NT2/D1 (cell line): ENCODE results near the gene HOMER1.

Experiments
- DNase-seq: peaks from one replicate; pipeline ENCODE4 v3.0.0-alpha.2; 2011; ENCODE audit warnings: low read depth, low spot score
- H3K27me3 ChIP-seq: 2 replicates; pipeline ENCODE4 v1.6.0; 2011; ENCODE audit warnings: mild to moderate bottlenecking; ENCODE audit not compliant: insufficient read length, insufficient read depth
- H3K36me3 ChIP-seq: 2 replicates; pipeline ENCODE4 v1.6.1; 2011; ENCODE audit warnings: mild to moderate bottlenecking, low read length, mixed read lengths; ENCODE audit not compliant: insufficient read depth, insufficient read length
- H3K4me1 ChIP-seq: 2 replicates; pipeline ENCODE4 v1.5.1; 2011; ENCODE audit not compliant: insufficient read depth, insufficient read length
- H3K4me3 ChIP-seq: 2 replicates; pipeline ENCODE4 v1.5.1; 2011; ENCODE audit warnings: low read depth; ENCODE audit not compliant: insufficient read length
- H3K9ac ChIP-seq: 2 replicates; pipeline ENCODE4 v1.6.0; 2011; ENCODE audit warnings: low read depth; ENCODE audit not compliant: insufficient read length
- H3K9me3 ChIP-seq: 2 replicates; pipeline ENCODE4 v1.5.1; 2011; ENCODE audit warnings: mild to moderate bottlenecking, low read length; ENCODE audit not compliant: insufficient read depth
- SUZ12 ChIP-seq: IDR thresholded peaks from 2 replicates; pipeline ENCODE4 v1.6.1; 2011; ENCODE audit not compliant: insufficient read length, insufficient read depth; ENCODE audit errors: extremely low read depth
- YY1 ChIP-seq: IDR thresholded peaks from 2 replicates; pipeline ENCODE4 v1.6.1; 2011; ENCODE audit not compliant: insufficient read length, insufficient read depth
- ZNF274 ChIP-seq: IDR thresholded peaks from 2 replicates; pipeline ENCODE4 v1.6.1; 2011; ENCODE audit warnings: mild to moderate bottlenecking, low read depth, low read length

HOMER1 gene

DNA sequence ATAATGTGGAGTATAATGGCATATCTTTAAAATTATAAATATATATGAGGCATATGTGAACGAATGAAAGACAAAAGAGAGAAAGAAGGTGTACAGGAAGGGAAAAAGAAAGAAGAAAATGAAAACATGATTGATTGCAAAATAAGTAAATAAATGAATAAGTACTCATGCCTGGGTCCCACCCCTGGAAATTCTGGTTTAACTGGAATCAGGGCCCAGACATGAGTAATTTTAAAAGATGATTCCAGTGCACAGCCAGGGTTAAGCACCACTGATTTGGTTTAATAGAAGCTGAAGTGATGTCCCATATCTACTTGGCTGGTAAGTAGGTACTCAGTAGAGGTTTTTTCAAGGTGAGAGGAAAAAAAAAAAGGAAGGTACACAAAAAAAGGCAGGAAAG, 34.0 kb upstream of the HOMER1 start:
- no peak for DNase-seq
- H3K4me1 ChIP-seq: no peaks in the 10 kb centered on the region
- no peaks in the 10 kb centered on the region for H3K27me3 ChIP-seq
- no peak overlapping the region for H3K4me3 ChIP-seq
- H3K36me3 ChIP-seq: no peaks in the 10 kb centered on the region
- no peak overlapping the region for H3K9ac ChIP-seq
- no peak for TF ChIP-seq SUZ12
- TF ChIP-seq YY1: no peak
- no peaks in the 10 kb centered on the region for H3K9me3 ChIP-seq

DNA sequence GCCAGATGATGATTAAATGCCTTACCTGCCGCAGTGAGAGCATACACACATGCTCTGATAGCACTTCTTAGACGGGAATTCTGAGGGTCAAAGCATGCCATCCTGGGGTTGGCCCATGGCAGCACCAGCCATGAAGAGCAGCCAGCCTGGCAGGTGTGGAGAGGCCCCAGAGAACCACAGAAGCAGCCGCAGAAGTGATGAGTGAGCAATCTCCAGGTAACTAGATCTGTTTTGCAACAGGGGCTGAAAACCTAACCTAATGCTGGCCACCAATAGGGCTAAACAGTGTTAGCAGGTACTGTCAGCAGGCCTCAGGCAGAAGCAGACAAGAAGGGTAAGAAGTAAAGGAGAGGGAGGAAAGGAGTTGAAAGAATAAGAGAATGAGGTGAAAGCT, 33.5 kb upstream of the HOMER1 start:
- Histone ChIP-seq H3K27me3 (no peaks in the 10 kb centered on the region), H3K9ac (no peak overlapping the region), H3K4me3 (no peak overlapping the region), H3K4me1 (no peaks in the 10 kb centered on the region), H3K36me3 (no peaks in the 10 kb centered on the region), H3K9me3 (no peaks in the 10 kb centered on the region)
- TF ChIP-seq SUZ12 (no peak), ZNF274 (no peak), YY1 (no peak)
- no peak for DNase-seq

DNA sequence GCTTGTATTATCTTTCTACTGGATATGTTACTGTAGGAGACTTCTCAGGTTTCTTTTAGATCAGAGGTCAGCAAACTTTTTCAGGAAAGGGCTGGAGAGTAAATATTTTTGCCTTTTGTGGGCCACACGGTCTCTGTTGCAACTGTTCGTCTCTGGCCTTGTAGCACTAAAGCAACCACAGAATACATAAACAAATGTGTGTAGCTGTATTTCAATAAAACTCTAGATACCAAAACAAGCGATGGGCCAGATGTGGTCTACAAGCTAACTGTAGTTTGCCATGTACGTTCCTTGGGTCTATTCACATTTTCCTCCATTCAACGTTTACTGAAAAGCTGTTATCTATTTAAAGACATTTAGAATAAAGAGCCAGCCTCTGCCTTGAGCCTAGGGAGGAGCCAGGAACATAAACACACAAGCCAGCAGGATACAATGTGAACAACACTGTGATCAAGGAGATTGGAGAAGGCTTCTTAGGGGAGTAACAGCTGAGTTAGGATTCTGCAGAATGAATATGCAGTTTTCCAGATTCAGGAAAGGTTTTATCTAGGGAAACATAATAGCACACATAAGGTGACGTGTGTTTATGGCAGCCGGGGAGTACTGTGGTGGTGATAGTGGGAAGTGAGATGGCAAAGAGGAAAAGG, 33.0 kb upstream of the HOMER1 start:
- no peak for TF ChIP-seq SUZ12
- no peak for TF ChIP-seq ZNF274
- TF ChIP-seq YY1: no peak
- Histone ChIP-seq H3K36me3 (no peaks in the 10 kb centered on the region), H3K9ac (no peak overlapping the region), H3K4me3 (no peak overlapping the region), H3K4me1 (no peaks in the 10 kb centered on the region), H3K9me3 (no peaks in the 10 kb centered on the region), H3K27me3 (no peaks in the 10 kb centered on the region)
- no peak for DNase-seq

- H3K4me3 ChIP-seq: no peak overlapping the region
- H3K9ac ChIP-seq: no peak overlapping the region
- no peaks in the 10 kb centered on the region for H3K9me3 ChIP-seq
- H3K27me3 ChIP-seq: no peaks in the 10 kb centered on the region
- no peak for DNase-seq
- H3K4me1 ChIP-seq: no peaks in the 10 kb centered on the region
- TF ChIP-seq YY1: no peak
- no peaks in the 10 kb centered on the region for H3K36me3 ChIP-seq
Measured at GRCh38 chr5:79544131-79544530, 30.2 kb upstream of the HOMER1 start.

- TF ChIP-seq ZNF274: no peak
- TF ChIP-seq SUZ12: no peak
- TF ChIP-seq YY1: no peak
- no peaks in the 10 kb centered on the region for H3K4me1 ChIP-seq
- no peak overlapping the region for H3K9ac ChIP-seq
- no peak for DNase-seq
- no peaks in the 10 kb centered on the region for H3K36me3 ChIP-seq
- H3K9me3 ChIP-seq: no peaks in the 10 kb centered on the region
- H3K27me3 ChIP-seq: no peaks in the 10 kb centered on the region
- no peak overlapping the region for H3K4me3 ChIP-seq
Measured at GRCh38 chr5:79540939-79541338, 27.0 kb upstream of the HOMER1 start.

- Histone ChIP-seq H3K4me3 (no peak overlapping the region), H3K9me3 (no peaks in the 10 kb centered on the region), H3K36me3 (no peaks in the 10 kb centered on the region), H3K4me1 (no peaks in the 10 kb centered on the region), H3K9ac (no peak overlapping the region), H3K27me3 (no peaks in the 10 kb centered on the region)
- DNase-seq: no peak
- TF ChIP-seq YY1: no peak
- TF ChIP-seq SUZ12: no peak
- no peak for TF ChIP-seq ZNF274
Measured at GRCh38 chr5:79536193-79536906, 22.4 kb upstream of the HOMER1 start.

DNA sequence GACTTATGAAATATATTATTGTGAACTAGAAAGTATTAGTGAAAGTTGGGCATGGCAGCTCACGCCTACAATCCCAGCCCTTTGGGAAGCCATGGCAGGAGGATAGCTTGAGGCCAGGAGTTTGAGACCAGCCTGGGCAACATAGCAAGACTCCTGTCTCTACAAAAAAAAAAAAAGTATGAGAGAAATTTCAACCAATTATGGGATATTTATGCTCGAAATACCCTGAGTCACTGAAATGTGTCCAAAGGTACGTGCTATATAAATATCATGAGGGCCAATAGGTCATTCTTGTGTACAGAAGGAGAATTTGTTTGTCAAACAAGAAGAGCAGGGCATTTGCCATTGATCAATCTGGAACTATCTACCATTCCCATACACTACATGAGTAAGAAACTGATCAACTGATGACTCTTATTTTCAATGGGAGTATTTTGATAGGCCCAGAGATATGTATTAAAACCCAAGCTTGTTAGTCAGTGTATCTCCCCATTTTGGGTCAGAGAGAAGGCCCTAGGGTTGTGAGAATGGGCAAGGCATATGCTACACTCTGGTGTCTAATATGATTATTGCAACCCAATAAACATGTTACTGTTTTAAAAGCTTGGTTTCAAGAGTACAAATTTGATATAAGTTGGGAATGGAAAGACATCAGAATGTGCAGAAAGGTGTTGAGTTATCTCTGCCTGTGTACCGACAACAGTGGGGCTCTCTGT, 21.7 kb upstream of the HOMER1 start:
- TF ChIP-seq YY1: no peak
- no peak for TF ChIP-seq ZNF274
- no peak for TF ChIP-seq SUZ12
- Histone ChIP-seq H3K9ac (no peak overlapping the region), H3K36me3 (no peaks in the 10 kb centered on the region), H3K27me3 (no peaks in the 10 kb centered on the region), H3K9me3 (no peaks in the 10 kb centered on the region), H3K4me3 (no peak overlapping the region), H3K4me1 (no peaks in the 10 kb centered on the region)
- DNase-seq: no peak
